IMR-90 (cell line): ENCODE results near the gene ITPK1. TPM values are rescaled to one million over a fixed set of nuclear protein-coding genes. Genes with fewer than 3 reads are reported as not detected.
A peak's percentile ranks its signal among the peaks of the same experiment; 100 is the strongest.

Experiments used
- ATAC-seq: fragments of 200-7000 bp; cut with Tn5 transposase; 2 replicates; pipeline ENCODE4 v1.9.1; 2020; ENCODE audit warnings: low read depth, mild to moderate bottlenecking, moderate library complexity
- BruUV-seq: library from RNA; stranded (reverse); fragments of 400-500 nt; replicated peaks from 2 replicates; lab custom pipeline; 2021; lab: Mats Ljungman, UMichigan
- CTCF ChIA-PET: fragments of 300-600 bp; formaldehyde crosslinking; extraction: SDS; loops from one replicate; lab custom pipeline; 2021; ENCODE audit warnings: antibody characterized with exemption; lab: Yijun Ruan, JAX
- POLR2A ChIA-PET: fragments of 300-600 bp; sonication (Branson Sonifier 250); formaldehyde crosslinking; loops from one replicate; lab custom pipeline; 2022; ENCODE audit warnings: antibody characterized with exemption; ENCODE audit not compliant: unreplicated experiment; lab: Charles Lee
- DNase-seq: peaks from one replicate; pipeline ENCODE4 v3.0.0; 2013
- H2AFZ ChIP-seq: replicated peaks from 2 replicates; pipeline ENCODE3; 2013; ENCODE audit warnings: low read length, mild to moderate bottlenecking; ENCODE audit not compliant: poor library complexity
- H2AK5ac ChIP-seq: 2 replicates; pipeline ENCODE4 v1.6.1; 2013; ENCODE audit warnings: low read depth, low read length, inconsistent platforms
- H2AK9ac ChIP-seq: replicated peaks from 2 replicates; pipeline ENCODE3; 2013; ENCODE audit warnings: mild to moderate bottlenecking, low read depth, low read length, moderate library complexity; ENCODE audit not compliant: poor library complexity
- H2BK120ac ChIP-seq: 2 replicates; pipeline ENCODE4 v1.6.1; 2013; ENCODE audit warnings: low read depth, low read length, inconsistent platforms
- H2BK15ac ChIP-seq: 3 replicates; pipeline ENCODE4 v1.6.1; 2013; ENCODE audit warnings: low read depth, low read length, inconsistent platforms
- H2BK20ac ChIP-seq: 2 replicates; pipeline ENCODE4 v1.6.1; 2013; ENCODE audit warnings: low read depth, mild to moderate bottlenecking, inconsistent platforms, low read length, moderate library complexity
- H2BK5ac ChIP-seq: 2 replicates; pipeline ENCODE4 v1.6.1; 2013; ENCODE audit warnings: mild to moderate bottlenecking, low read depth, low read length, inconsistent platforms; ENCODE audit not compliant: poor library complexity, severe bottlenecking
- H3K14ac ChIP-seq: replicated peaks from 2 replicates; pipeline ENCODE4 v1.6.1; 2013; ENCODE audit warnings: low read depth, low read length, inconsistent platforms
- H3K18ac ChIP-seq: 2 replicates; pipeline ENCODE4 v1.6.1; 2013; ENCODE audit warnings: low read depth, low read length, control low read depth
- H3K23ac ChIP-seq: 2 replicates; pipeline ENCODE4 v1.6.1; 2013; ENCODE audit warnings: low read depth, low read length, inconsistent platforms
- H3K27ac ChIP-seq: 2 replicates; pipeline ENCODE4 v1.5.1; 2013; ENCODE audit warnings: mild to moderate bottlenecking, control low read depth, low read length; ENCODE audit not compliant: insufficient read depth
- H3K27me3 ChIP-seq: 2 replicates; pipeline ENCODE4 v1.6.1; 2013; ENCODE audit warnings: low read length; ENCODE audit not compliant: control insufficient read depth, insufficient read depth
- H3K36me3 ChIP-seq: 2 replicates; pipeline ENCODE4 v1.6.1; 2013; ENCODE audit warnings: low read length, mixed read lengths; ENCODE audit not compliant: control insufficient read depth, insufficient read depth
- H3K4ac ChIP-seq: 2 replicates; pipeline ENCODE4 v1.6.1; 2013; ENCODE audit warnings: low read depth, low read length, inconsistent platforms
- H3K4me1 ChIP-seq: 2 replicates; pipeline ENCODE4 v1.6.1; 2013; ENCODE audit warnings: low read length, mixed read lengths; ENCODE audit not compliant: control insufficient read depth, insufficient read depth
- H3K4me2 ChIP-seq: 2 replicates; pipeline ENCODE4 v1.6.1; 2013; ENCODE audit warnings: low read depth, mild to moderate bottlenecking, control low read depth, low read length, moderate library complexity
- H3K4me3 ChIP-seq: 2 replicates; pipeline ENCODE4 v1.5.1; 2013; ENCODE audit warnings: low read depth, mild to moderate bottlenecking, control low read depth, low read length, moderate library complexity; ENCODE audit not compliant: insufficient read depth
- H3K56ac ChIP-seq: 2 replicates; pipeline ENCODE4 v1.6.1; 2013; ENCODE audit warnings: low read length, inconsistent platforms; ENCODE audit not compliant: insufficient read depth; ENCODE audit errors: extremely low read depth
- H3K79me1 ChIP-seq, 2 experiments: 2 replicates each; pipeline ENCODE4 v1.6.1; 2013; ENCODE audit warnings: low read length in 2 of 2, inconsistent platforms in 1 of 2, low read depth in 1 of 2
- H3K9ac ChIP-seq: 2 replicates; pipeline ENCODE4 v1.6.1; 2013; ENCODE audit warnings: low read depth, low read length, control low read depth
- H3K9me1 ChIP-seq: 2 replicates; pipeline ENCODE4 v1.6.1; 2013; ENCODE audit warnings: low read length, inconsistent platforms; ENCODE audit not compliant: insufficient read depth
- H3K9me3 ChIP-seq: 2 replicates; pipeline ENCODE4 v1.6.1; 2013; ENCODE audit warnings: low read length; ENCODE audit not compliant: control insufficient read depth, insufficient read depth
- H4K20me1 ChIP-seq: 2 replicates; pipeline ENCODE4 v1.6.1; 2013; ENCODE audit warnings: low read length, inconsistent platforms; ENCODE audit not compliant: insufficient read depth
- H4K5ac ChIP-seq: 2 replicates; pipeline ENCODE4 v1.6.1; 2013; ENCODE audit warnings: mild to moderate bottlenecking, low read depth, low read length, control low read depth
- H4K8ac ChIP-seq, 2 experiments: 2 replicates each; pipeline ENCODE4 v1.6.1; 2013; ENCODE audit warnings: low read depth in 2 of 2, low read length in 2 of 2, control low read depth in 1 of 2, inconsistent platforms in 1 of 2
- H4K91ac ChIP-seq: 2 replicates; pipeline ENCODE4 v1.6.1; 2013; ENCODE audit warnings: low read depth, low read length, inconsistent platforms; ENCODE audit not compliant: insufficient read depth
- POLR2A ChIP-seq: IDR thresholded peaks from 2 replicates; pipeline ENCODE4 v1.6.1; 2012; ENCODE audit warnings: mild to moderate bottlenecking, low read depth, low read length
- RAD21 ChIP-seq: IDR thresholded peaks from 2 replicates; pipeline ENCODE4 v1.6.1; 2012; ENCODE audit warnings: low read length, improper control_type of control experiment
- SMC3 ChIP-seq: fragments of 150-350 bp; IDR thresholded peaks from 2 replicates; pipeline ENCODE4 v1.6.1; 2016; ENCODE audit warnings: low read depth, mild to moderate bottlenecking, antibody characterized with exemption, low read length, moderate library complexity
- WGBS, 2 experiments: methylation state at CpG; one replicate each; pipeline versions ENCODE4 v1.1.5 to v1.1.7; 2013; ENCODE audit warnings: missing lambda C conversion rate in 2 of 2; ENCODE audit not compliant: insufficient read length in 1 of 2; ENCODE audit errors: extremely low coverage in 2 of 2; 5-methylcytosine and 5-hydroxymethylcytosine counted together
- dilution Hi-C: fragments of 300-500 bp; cut with HindIII; formaldehyde crosslinking; loops from one replicate; pipeline ENCODE4 v1.14.3; 2018; ENCODE audit warnings: low sequenced_read_pairs; ENCODE audit not compliant: unreplicated experiment
- in situ Hi-C: fragments of 300-500 bp; cut with MboI; formaldehyde crosslinking; loops from 3 replicates; pipeline ENCODE4 v1.14.3; 2019; ENCODE audit warnings: low sequenced_read_pairs, inconsistent platforms, mixed read lengths
- intact Hi-C: fragments of 100-400 bp; cut with micrococcal nuclease; formaldehyde crosslinking; loops from 2 replicates; pipeline ENCODE4 v1.10.0; 2022
- polyA plus RNA-seq, 3 experiments: library from polyadenylated mRNA; depleted of rRNA; stranded (reverse); fragments of >200 nt; gene quantifications; 2 replicates each; pipeline ENCODE4 v1.2.3, GENCODE V29; 2012; ENCODE audit warnings: low replicate concordance in 1 of 3
- total RNA-seq: library from RNA; depleted of rRNA; stranded (reverse); fragments of >200 nt; gene quantifications from 2 replicates; pipeline ENCODE4 v1.2.3, GENCODE V29; 2012
- TF ChIP-seq, protein P1 (sequence below): conservative IDR thresholded peaks from 2 replicates; pipeline ENCODE4 v1.5.1; 2012; ENCODE audit warnings: mild to moderate bottlenecking, low read depth, low read length, improper control_type of control experiment

ITPK1 gene
- total and polyA plus RNA-seq, 2 of the 4 experiments (the other 2 are of a cell fraction) = 21.7 to 26.9 TPM

DNA sequence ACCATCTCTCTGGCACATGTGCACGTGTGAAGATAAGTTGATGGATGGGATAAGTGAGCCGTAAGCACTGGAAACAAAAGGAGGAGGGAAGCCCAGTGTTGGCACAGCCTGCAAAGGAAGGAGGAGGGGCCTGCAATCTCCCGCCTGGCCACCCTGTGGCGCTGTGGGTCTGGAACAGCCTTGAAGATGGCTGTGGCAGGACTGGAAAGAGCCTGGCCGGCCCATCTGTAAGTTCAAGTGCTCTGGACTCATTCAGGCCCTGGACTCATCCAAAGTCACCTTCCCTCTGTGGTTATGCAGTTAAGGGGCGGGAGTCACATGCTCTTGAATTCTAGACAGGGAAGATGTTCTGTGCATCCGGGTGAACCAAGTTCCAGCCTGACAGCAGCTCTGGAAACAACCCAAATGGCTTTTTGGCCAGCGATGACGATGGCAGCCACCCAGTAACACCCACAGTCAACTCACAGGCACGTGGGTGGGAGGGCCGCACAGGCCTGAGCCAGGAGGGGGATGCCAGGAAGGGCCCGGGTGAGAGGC lies 142.4 kb downstream of the ITPK1 start:
- H3K4me3 ChIP-seq = no peak overlapping the region
- peaks cover 6% of the 10 kb centered on the region; the same call in 1 of the 2 replicates for H3K9me3 ChIP-seq
- no peak overlapping the region for H4K91ac ChIP-seq
- ChIA-PET POLR2A (no interaction called here), CTCF (no interaction called here)
- no peak overlapping the region for H2BK15ac ChIP-seq
- 27% methylated on average over 3 of the region's 12 CpGs; no CpG with 5 or more reads in 1 of the 2 experiments for WGBS, 2 experiments
- ATAC-seq (peak; percentile 68), DNase-seq (peak; percentile 53)
- no peak overlapping the region for H2BK120ac ChIP-seq
- H3K56ac ChIP-seq = no peak overlapping the region
- in situ Hi-C loops = no loop called here
- no peaks in the 10 kb centered on the region for H4K20me1 ChIP-seq
- BruUV-seq = no TSS peak
- peaks cover 2% of the 10 kb centered on the region; the same call in 1 of the 2 replicates for H3K27me3 ChIP-seq
- no peak overlapping the region for H3K4ac ChIP-seq
- no peak overlapping the region for H2BK20ac ChIP-seq
- H2AFZ ChIP-seq = peak overlapping the region; percentile 15
- H4K8ac ChIP-seq = no peak overlapping the region
- no peak overlapping the region for H2BK5ac ChIP-seq
- H3K18ac ChIP-seq = no peak overlapping the region
- dilution Hi-C loops = no loop called here
- H3K36me3 ChIP-seq = no peaks in the 10 kb centered on the region
- no peak overlapping the region; the same call in 1 of the 2 replicates for H3K14ac ChIP-seq
- TF ChIP-seq, protein P1, sequence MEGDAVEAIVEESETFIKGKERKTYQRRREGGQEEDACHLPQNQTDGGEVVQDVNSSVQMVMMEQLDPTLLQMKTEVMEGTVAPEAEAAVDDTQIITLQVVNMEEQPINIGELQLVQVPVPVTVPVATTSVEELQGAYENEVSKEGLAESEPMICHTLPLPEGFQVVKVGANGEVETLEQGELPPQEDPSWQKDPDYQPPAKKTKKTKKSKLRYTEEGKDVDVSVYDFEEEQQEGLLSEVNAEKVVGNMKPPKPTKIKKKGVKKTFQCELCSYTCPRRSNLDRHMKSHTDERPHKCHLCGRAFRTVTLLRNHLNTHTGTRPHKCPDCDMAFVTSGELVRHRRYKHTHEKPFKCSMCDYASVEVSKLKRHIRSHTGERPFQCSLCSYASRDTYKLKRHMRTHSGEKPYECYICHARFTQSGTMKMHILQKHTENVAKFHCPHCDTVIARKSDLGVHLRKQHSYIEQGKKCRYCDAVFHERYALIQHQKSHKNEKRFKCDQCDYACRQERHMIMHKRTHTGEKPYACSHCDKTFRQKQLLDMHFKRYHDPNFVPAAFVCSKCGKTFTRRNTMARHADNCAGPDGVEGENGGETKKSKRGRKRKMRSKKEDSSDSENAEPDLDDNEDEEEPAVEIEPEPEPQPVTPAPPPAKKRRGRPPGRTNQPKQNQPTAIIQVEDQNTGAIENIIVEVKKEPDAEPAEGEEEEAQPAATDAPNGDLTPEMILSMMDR = peak; percentile 60
- TF ChIP-seq SMC3 (peak; percentile 60), RAD21 (peak; percentile 66), POLR2A (no peak)
- H3K4me2 ChIP-seq = no peak overlapping the region
- no peak overlapping the region for H4K5ac ChIP-seq
- H3K79me1 ChIP-seq = no peaks in the 10 kb centered on the region
- H2AK9ac ChIP-seq = peak overlapping the region; percentile 47
- no peak overlapping the region for H3K9ac ChIP-seq
- intact Hi-C loops = no loop called here
- H3K4me1 ChIP-seq = no peaks in the 10 kb centered on the region; the same call in 1 of the 2 replicates
- H2AK5ac ChIP-seq = no peak overlapping the region
- no peak overlapping the region for H3K23ac ChIP-seq
- H3K27ac ChIP-seq = no peak overlapping the region
- H3K9me1 ChIP-seq = no peaks in the 10 kb centered on the region
